BLaER1 (cell line): ENCODE measurements around the gene KIF26B.

Source experiments
- H3K27ac ChIP-seq: shearing (Covaris generic); formaldehyde crosslinking; 2 replicates; pipeline ENCODE4 v1.8.1; 2022
- H3K27me3 ChIP-seq: shearing (Covaris generic); formaldehyde crosslinking; 2 replicates; pipeline ENCODE4 v1.8.1; 2022
- H3K36me3 ChIP-seq: shearing (Covaris generic); formaldehyde crosslinking; 2 replicates; pipeline ENCODE4 v1.8.1; 2022
- H3K4me1 ChIP-seq: shearing (Covaris generic); formaldehyde crosslinking; 2 replicates; pipeline ENCODE4 v1.8.1; 2022
- H3K4me2 ChIP-seq: shearing (Covaris generic); formaldehyde crosslinking; 2 replicates; pipeline ENCODE4 v1.8.1; 2022
- H3K4me3 ChIP-seq: shearing (Covaris generic); formaldehyde crosslinking; 2 replicates; pipeline ENCODE4 v1.8.1; 2022
- H3K9ac ChIP-seq: shearing (Covaris generic); formaldehyde crosslinking; 2 replicates; pipeline ENCODE4 v1.8.1; 2022
- H3K9me3 ChIP-seq: shearing (Covaris generic); formaldehyde crosslinking; 2 replicates; pipeline ENCODE4 v1.8.1; 2022
- H4K20me1 ChIP-seq: shearing (Covaris generic); formaldehyde crosslinking; 2 replicates; pipeline ENCODE4 v1.8.1; 2022
- Cebpa-rat ChIP-seq: shearing (Covaris generic); IDR thresholded peaks from 2 replicates; pipeline ENCODE4 v1.8.1; 2022

KIF26B gene

GRCh38 chr1:245500546-245500945 is 345.8 kb downstream of the KIF26B start:
- Histone ChIP-seq H3K9ac (no peak overlapping the region), H3K9me3 (no peaks in the 10 kb centered on the region), H3K27ac (no peak overlapping the region), H3K36me3 (no peaks in the 10 kb centered on the region), H3K4me1 (no peaks in the 10 kb centered on the region), H4K20me1 (no peaks in the 10 kb centered on the region), H3K4me3 (no peak overlapping the region), H3K27me3 (no peaks in the 10 kb centered on the region), H3K4me2 (no peak overlapping the region)
- TF ChIP-seq Cebpa-rat = 0 out of 2 replicates have a peak, but pooled peaks have one; percentile 12

GRCh38 chr1:245501633-245502032 is 346.8 kb downstream of the KIF26B start:
- H3K27me3 ChIP-seq = no peaks in the 10 kb centered on the region
- no peaks in the 10 kb centered on the region for H3K36me3 ChIP-seq
- no peak overlapping the region for H3K9ac ChIP-seq
- H3K27ac ChIP-seq = no peak overlapping the region
- no peaks in the 10 kb centered on the region for H3K9me3 ChIP-seq
- H3K4me1 ChIP-seq = no peaks in the 10 kb centered on the region
- no peak overlapping the region for H3K4me2 ChIP-seq
- H4K20me1 ChIP-seq = no peaks in the 10 kb centered on the region
- no peak overlapping the region for H3K4me3 ChIP-seq
- no peak for TF ChIP-seq Cebpa-rat

DNA sequence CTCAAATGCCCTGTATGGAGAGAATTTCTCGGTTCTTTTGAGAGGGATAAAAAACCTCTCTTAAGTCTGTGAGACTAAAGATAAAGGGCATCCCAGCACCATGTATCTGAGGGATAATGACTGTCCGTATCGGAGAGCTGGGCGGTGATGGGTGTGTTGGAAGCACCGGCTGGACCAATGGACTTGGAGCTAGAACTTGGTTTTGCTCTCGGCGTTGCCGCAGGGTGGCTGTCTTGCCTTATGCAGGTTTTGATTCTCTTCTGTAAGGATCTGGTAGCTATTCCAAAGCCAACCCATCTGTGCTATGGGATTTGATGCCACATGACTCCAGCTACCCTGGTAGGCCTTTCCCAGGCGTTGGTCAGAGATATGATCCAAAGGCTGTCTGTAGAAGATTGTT is 348.8 kb downstream of the KIF26B start:
- Histone ChIP-seq H3K36me3 (no peaks in the 10 kb centered on the region), H3K4me2 (no peak overlapping the region), H3K4me1 (no peaks in the 10 kb centered on the region), H4K20me1 (no peaks in the 10 kb centered on the region), H3K27ac (no peak overlapping the region), H3K27me3 (no peaks in the 10 kb centered on the region), H3K4me3 (no peak overlapping the region), H3K9ac (no peak overlapping the region), H3K9me3 (no peaks in the 10 kb centered on the region)
- no peak for TF ChIP-seq Cebpa-rat

DNA sequence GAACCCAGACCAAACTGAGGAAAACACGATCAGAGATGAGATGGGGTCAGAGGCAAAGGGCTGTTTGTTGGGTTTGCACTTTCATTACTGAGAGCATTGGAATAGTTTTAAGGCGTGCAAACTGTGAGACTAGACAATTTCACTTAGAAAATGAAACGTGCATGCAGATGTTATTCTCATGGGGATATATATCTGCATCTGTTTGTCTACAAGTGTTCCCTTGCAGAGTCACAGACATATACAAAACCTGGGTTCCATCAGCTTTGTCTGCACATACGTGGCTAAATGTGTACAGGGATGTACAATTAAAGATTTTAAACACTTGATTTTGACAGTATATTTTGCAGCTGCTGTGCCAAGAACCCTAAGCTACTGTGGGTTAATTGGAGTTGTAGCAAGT is 355.4 kb downstream of the KIF26B start:
- no peak overlapping the region for H3K4me2 ChIP-seq
- H4K20me1 ChIP-seq = no peaks in the 10 kb centered on the region
- H3K9me3 ChIP-seq = no peaks in the 10 kb centered on the region
- H3K9ac ChIP-seq = no peak overlapping the region
- no peak for TF ChIP-seq Cebpa-rat
- no peak overlapping the region for H3K27ac ChIP-seq
- no peaks in the 10 kb centered on the region for H3K4me1 ChIP-seq
- no peaks in the 10 kb centered on the region for H3K36me3 ChIP-seq
- no peak overlapping the region for H3K4me3 ChIP-seq
- no peaks in the 10 kb centered on the region for H3K27me3 ChIP-seq

GRCh38 chr1:245512181-245512888 is 357.6 kb downstream of the KIF26B start:
- no peak overlapping the region for H3K4me2 ChIP-seq
- H3K4me3 ChIP-seq = no peak overlapping the region
- H3K9me3 ChIP-seq = no peaks in the 10 kb centered on the region
- no peak overlapping the region for H3K27ac ChIP-seq
- H3K9ac ChIP-seq = no peak overlapping the region
- H3K36me3 ChIP-seq = no peaks in the 10 kb centered on the region
- H4K20me1 ChIP-seq = no peaks in the 10 kb centered on the region
- TF ChIP-seq Cebpa-rat = no peak
- no peaks in the 10 kb centered on the region for H3K27me3 ChIP-seq
- no peaks in the 10 kb centered on the region for H3K4me1 ChIP-seq

- H3K4me2 ChIP-seq = no peak overlapping the region
- H3K4me3 ChIP-seq = no peak overlapping the region
- no peaks in the 10 kb centered on the region for H3K9me3 ChIP-seq
- H3K27ac ChIP-seq = no peak overlapping the region
- no peaks in the 10 kb centered on the region for H3K36me3 ChIP-seq
- no peaks in the 10 kb centered on the region for H3K4me1 ChIP-seq
- H3K27me3 ChIP-seq = no peaks in the 10 kb centered on the region
- H3K9ac ChIP-seq = no peak overlapping the region
- H4K20me1 ChIP-seq = no peaks in the 10 kb centered on the region
- TF ChIP-seq Cebpa-rat = no peak
Observed at GRCh38 chr1:245512980-245513578, 358.3 kb downstream of the KIF26B start.

- TF ChIP-seq Cebpa-rat = no peak
- H4K20me1 ChIP-seq = no peaks in the 10 kb centered on the region
- H3K36me3 ChIP-seq = no peaks in the 10 kb centered on the region
- no peak overlapping the region for H3K27ac ChIP-seq
- H3K4me2 ChIP-seq = no peak overlapping the region
- H3K9me3 ChIP-seq = no peaks in the 10 kb centered on the region
- H3K4me1 ChIP-seq = no peaks in the 10 kb centered on the region
- no peaks in the 10 kb centered on the region for H3K27me3 ChIP-seq
- H3K4me3 ChIP-seq = no peak overlapping the region
- H3K9ac ChIP-seq = no peak overlapping the region
Observed at GRCh38 chr1:245516284-245516759, 361.5 kb downstream of the KIF26B start.

DNA sequence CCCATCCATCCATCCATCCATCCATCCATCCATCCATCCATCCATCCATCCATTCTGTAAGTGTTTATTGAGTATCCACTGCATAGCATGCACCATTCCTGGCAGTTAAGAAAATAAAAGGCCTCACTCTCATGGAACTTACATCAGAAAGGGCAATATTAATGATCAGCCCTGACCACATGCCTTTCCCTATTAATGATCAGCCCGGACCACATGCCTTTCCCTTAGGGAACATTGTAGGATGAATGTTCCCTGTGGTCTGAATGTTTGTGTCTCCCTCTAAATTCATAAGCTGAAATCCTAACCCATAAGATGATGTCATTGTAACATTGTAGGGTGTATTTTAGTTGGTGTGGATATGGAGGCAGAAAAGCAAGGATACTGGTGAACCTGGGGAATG is 365.8 kb downstream of the KIF26B start:
- Histone ChIP-seq H3K9me3 (no peaks in the 10 kb centered on the region), H3K36me3 (no peaks in the 10 kb centered on the region), H3K27ac (no peak overlapping the region), H3K9ac (no peak overlapping the region), H3K27me3 (no peaks in the 10 kb centered on the region), H3K4me3 (no peak overlapping the region), H3K4me1 (0 out of 2 replicates have a peak, but pooled peaks cover 4% of the 10 kb centered on the region), H4K20me1 (no peaks in the 10 kb centered on the region), H3K4me2 (no peak overlapping the region)
- TF ChIP-seq Cebpa-rat = no peak

DNA sequence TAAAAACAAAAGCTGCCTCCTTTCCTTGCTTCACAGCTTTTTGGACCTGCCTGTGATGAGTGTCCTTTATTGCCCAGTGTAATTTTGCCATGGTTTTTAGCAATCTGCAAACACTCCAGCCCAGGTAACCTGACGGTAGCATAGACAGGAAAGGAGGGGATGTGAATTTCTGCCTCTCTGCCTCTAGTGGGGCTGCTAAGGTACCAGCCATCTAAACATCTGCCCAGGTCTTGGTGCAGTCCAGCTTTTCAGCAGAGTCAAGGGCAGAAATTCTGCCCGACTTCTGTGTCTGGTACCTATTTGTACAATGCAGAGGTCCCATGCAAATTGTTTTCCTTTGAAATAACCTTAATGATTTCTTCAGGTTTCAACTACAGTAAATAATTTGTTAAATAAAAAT is 371.4 kb downstream of the KIF26B start:
- no peaks in the 10 kb centered on the region for H4K20me1 ChIP-seq
- H3K4me3 ChIP-seq = no peak overlapping the region
- TF ChIP-seq Cebpa-rat = no peak
- no peak overlapping the region for H3K27ac ChIP-seq
- no peaks in the 10 kb centered on the region for H3K36me3 ChIP-seq
- H3K4me2 ChIP-seq = no peak overlapping the region
- 0 out of 2 replicates have a peak, but pooled peaks cover 4% of the 10 kb centered on the region for H3K4me1 ChIP-seq
- H3K9ac ChIP-seq = no peak overlapping the region
- H3K9me3 ChIP-seq = no peaks in the 10 kb centered on the region
- H3K27me3 ChIP-seq = no peaks in the 10 kb centered on the region

- Histone ChIP-seq H4K20me1 (no peaks in the 10 kb centered on the region), H3K4me1 (no peaks in the 10 kb centered on the region), H3K4me2 (no peak overlapping the region), H3K27ac (no peak overlapping the region), H3K27me3 (no peaks in the 10 kb centered on the region), H3K36me3 (no peaks in the 10 kb centered on the region), H3K4me3 (no peak overlapping the region), H3K9me3 (no peaks in the 10 kb centered on the region), H3K9ac (no peak overlapping the region)
- TF ChIP-seq Cebpa-rat = no peak
Observed at GRCh38 chr1:245528258-245528635, 373.5 kb downstream of the KIF26B start.

- Histone ChIP-seq H3K4me2 (no peak overlapping the region), H3K27me3 (no peaks in the 10 kb centered on the region), H3K9ac (no peak overlapping the region), H4K20me1 (no peaks in the 10 kb centered on the region), H3K27ac (no peak overlapping the region), H3K36me3 (no peaks in the 10 kb centered on the region), H3K4me1 (no peaks in the 10 kb centered on the region), H3K4me3 (no peak overlapping the region), H3K9me3 (no peaks in the 10 kb centered on the region)
- TF ChIP-seq Cebpa-rat = no peak
Observed at GRCh38 chr1:245530937-245531336, 376.2 kb downstream of the KIF26B start.
